ENCODE results near the gene EWSR1. TPM values are rescaled to one million over a fixed set of nuclear protein-coding genes. Genes with fewer than 3 reads are reported as not detected.

The EWSR1 gene
- total RNA-seq, 2 experiments from 2014 or later, result 292 to 309 TPM

DNA sequence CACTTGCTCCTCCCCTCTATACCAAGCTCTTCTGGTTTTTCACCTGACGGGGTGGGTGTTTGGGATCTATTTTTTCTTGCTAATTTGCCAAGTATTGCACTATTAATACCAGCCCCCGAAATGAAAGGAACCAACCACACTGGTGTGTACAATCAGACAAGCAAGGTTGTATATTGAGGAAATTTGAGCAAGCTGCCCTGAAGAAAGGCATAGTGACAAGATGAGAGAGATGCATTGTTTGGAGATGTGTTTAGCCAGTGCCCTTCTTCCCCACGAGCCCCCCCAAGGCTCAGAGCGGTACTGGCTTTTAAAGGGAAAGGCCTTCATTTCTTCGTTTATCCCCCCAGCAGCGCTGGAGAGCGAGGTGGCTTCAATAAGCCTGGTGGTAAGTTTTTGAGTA is 23.1 kb downstream of the EWSR1 start:
- peaks cover 96% of the 10 kb centered on the region for H3K36me3 Mint-ChIP-seq (ENCODE audit: low read depth)
- intact Hi-C loops (cut with DNase I, micrococcal nuclease), result no loop called here

GRCh38 chr22:29292379-29292778 is 24.3 kb downstream of the EWSR1 start:
- peaks cover 96% of the 10 kb centered on the region for H3K36me3 Mint-ChIP-seq (ENCODE audit: low read depth)
- DNase-seq (no peak), ATAC-seq (ENCODE audit: poor library complexity) (no peak)
- Histone ChIP-seq H3K36me3 (ENCODE audit: insufficient read depth, low read length) (peaks cover 98% of the 10 kb centered on the region), H3K27me3 (ENCODE audit: control insufficient read depth in 1 of 2, insufficient read depth in 2 of 2, low read length in 2 of 2) (no peaks in the 10 kb centered on the region), H3K4me3 (ENCODE audit: low read length) (no peak overlapping the region), H3K4me1 (ENCODE audit: insufficient read depth, low read length) (no peaks in the 10 kb centered on the region), H3K27ac (ENCODE audit: low read depth in 1 of 2, low read length in 2 of 2) (no peak overlapping the region), H3K9me3 (ENCODE audit: control insufficient read depth in 1 of 2, insufficient read depth in 1 of 2, low read length in 2 of 2) (no peaks in the 10 kb centered on the region)
- TF ChIP-seq, protein P1, sequence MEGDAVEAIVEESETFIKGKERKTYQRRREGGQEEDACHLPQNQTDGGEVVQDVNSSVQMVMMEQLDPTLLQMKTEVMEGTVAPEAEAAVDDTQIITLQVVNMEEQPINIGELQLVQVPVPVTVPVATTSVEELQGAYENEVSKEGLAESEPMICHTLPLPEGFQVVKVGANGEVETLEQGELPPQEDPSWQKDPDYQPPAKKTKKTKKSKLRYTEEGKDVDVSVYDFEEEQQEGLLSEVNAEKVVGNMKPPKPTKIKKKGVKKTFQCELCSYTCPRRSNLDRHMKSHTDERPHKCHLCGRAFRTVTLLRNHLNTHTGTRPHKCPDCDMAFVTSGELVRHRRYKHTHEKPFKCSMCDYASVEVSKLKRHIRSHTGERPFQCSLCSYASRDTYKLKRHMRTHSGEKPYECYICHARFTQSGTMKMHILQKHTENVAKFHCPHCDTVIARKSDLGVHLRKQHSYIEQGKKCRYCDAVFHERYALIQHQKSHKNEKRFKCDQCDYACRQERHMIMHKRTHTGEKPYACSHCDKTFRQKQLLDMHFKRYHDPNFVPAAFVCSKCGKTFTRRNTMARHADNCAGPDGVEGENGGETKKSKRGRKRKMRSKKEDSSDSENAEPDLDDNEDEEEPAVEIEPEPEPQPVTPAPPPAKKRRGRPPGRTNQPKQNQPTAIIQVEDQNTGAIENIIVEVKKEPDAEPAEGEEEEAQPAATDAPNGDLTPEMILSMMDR (IDR thresholded peaks at IDR 0.05), result no peak
- intact Hi-C loops (cut with DNase I, micrococcal nuclease), result no loop called here
- H3K27ac Mint-ChIP-seq, result no peak overlapping the region
- H3K4me1 Mint-ChIP-seq (ENCODE audit: low read depth), result peaks cover 20% of the 10 kb centered on the region
- H3K4me3 Mint-ChIP-seq, result no peak overlapping the region
- H3K27me3 Mint-ChIP-seq, result no peaks in the 10 kb centered on the region
- ChIA-PET POLR2A (no interaction called here), CTCF (interaction anchor here (0.7 kb wide), 1 partner anchor 1426 kb away, joined by 3 read pairs; no protein-coding TSS in a partner anchor)
- no peaks in the 10 kb centered on the region for H3K9me3 Mint-ChIP-seq

More for the DNA sequence above, 23.1 kb downstream of the EWSR1 start:
- Histone ChIP-seq H3K4me3 (ENCODE audit: low read length) (no peak overlapping the region), H3K9me3 (ENCODE audit: control insufficient read depth in 1 of 2, insufficient read depth in 1 of 2, low read length in 2 of 2) (no peaks in the 10 kb centered on the region), H3K4me1 (ENCODE audit: insufficient read depth, low read length) (no peaks in the 10 kb centered on the region), H3K27ac (ENCODE audit: low read depth in 1 of 2, low read length in 2 of 2) (no peak overlapping the region), H3K36me3 (ENCODE audit: insufficient read depth, low read length) (peaks cover 98% of the 10 kb centered on the region), H3K27me3 (ENCODE audit: control insufficient read depth in 1 of 2, insufficient read depth in 2 of 2, low read length in 2 of 2) (no peaks in the 10 kb centered on the region)
- Mint-ChIP-seq H3K4me1 (ENCODE audit: low read depth) (peaks cover 26% of the 10 kb centered on the region), H3K27ac (no peak overlapping the region), H3K9me3 (no peaks in the 10 kb centered on the region), H3K27me3 (no peaks in the 10 kb centered on the region), H3K4me3 (no peak overlapping the region)
- ChIA-PET CTCF (no interaction called here), POLR2A (no interaction called here)
- no peak for DNase-seq
- ATAC-seq (ENCODE audit: poor library complexity), result no peak
- TF ChIP-seq, protein P1 (IDR thresholded peaks at IDR 0.05), result no peak

- Mint-ChIP-seq H3K4me1 (ENCODE audit: low read depth) (no peaks in the 10 kb centered on the region), H3K36me3 (ENCODE audit: low read depth) (peaks cover 82% of the 10 kb centered on the region), H3K27ac (no peak overlapping the region), H3K27me3 (no peaks in the 10 kb centered on the region), H3K9me3 (no peaks in the 10 kb centered on the region), H3K4me3 (no peak overlapping the region)
- Histone ChIP-seq H3K9me3 (ENCODE audit: control insufficient read depth in 1 of 2, insufficient read depth in 1 of 2, low read length in 2 of 2) (no peaks in the 10 kb centered on the region), H3K4me3 (ENCODE audit: low read length) (no peak overlapping the region), H3K4me1 (ENCODE audit: insufficient read depth, low read length) (no peaks in the 10 kb centered on the region), H3K27me3 (ENCODE audit: control insufficient read depth in 1 of 2, insufficient read depth in 2 of 2, low read length in 2 of 2) (no peaks in the 10 kb centered on the region), H3K27ac (ENCODE audit: low read depth in 1 of 2, low read length in 2 of 2) (no peak overlapping the region), H3K36me3 (ENCODE audit: insufficient read depth, low read length) (peaks cover 67% of the 10 kb centered on the region)
- CTCF ChIA-PET, result no interaction called here
- TF ChIP-seq, protein P1 (IDR thresholded peaks at IDR 0.05), result no peak
- no peak for ATAC-seq (ENCODE audit: poor library complexity)
- intact Hi-C loops (cut with DNase I, micrococcal nuclease), result no loop called here
- POLR2A ChIA-PET, result no interaction called here
- DNase-seq, result no peak
Measured at GRCh38 chr22:29298641-29299040, 30.6 kb downstream of the EWSR1 start.

All from CD4-positive, alpha-beta T cell (primary cell).